Natural killer cell (primary cell): ENCODE results near the gene GRHPR. TPM values are rescaled to one million over a fixed set of nuclear protein-coding genes. Genes with fewer than 3 reads are reported as not detected.

Experiments used
- ATAC-seq, 3 donors: fragments of 150-1000 bp in 2 of 3; fragments of 200-7000 bp in 1 of 3; cut with Tn5 transposase; 1 replicate in 1 of 3; 2 replicates in 2 of 3; pipeline ENCODE4 v1.10.0; 2021; ENCODE audit warnings: mild to moderate bottlenecking in 2 of 3, moderate library complexity in 2 of 3
- DNase-seq, 2 donors: peaks; one replicate each; pipeline versions ENCODE4 v3.0.0 to v3.0.0-alpha.2; 2013 to 2021; ENCODE audit warnings: mixed read lengths in 1 of 2
- H3K27ac ChIP-seq: one replicate; pipeline ENCODE4 v1.5.1; 2013; ENCODE audit warnings: mild to moderate bottlenecking, low read length
- H3K27me3 ChIP-seq: one replicate; pipeline ENCODE4 v1.6.1; 2013; ENCODE audit warnings: low read length; ENCODE audit not compliant: control insufficient read depth, insufficient read depth
- H3K36me3 ChIP-seq: one replicate; pipeline ENCODE4 v1.6.1; 2013; ENCODE audit warnings: low read length; ENCODE audit not compliant: control insufficient read depth, insufficient read depth
- H3K4me1 ChIP-seq: one replicate; pipeline ENCODE4 v1.6.1; 2013; ENCODE audit warnings: low read length; ENCODE audit not compliant: control insufficient read depth, insufficient read depth
- H3K4me3 ChIP-seq: one replicate; pipeline ENCODE4 v1.5.1; 2013; ENCODE audit warnings: low read length
- H3K9me3 ChIP-seq: one replicate; pipeline ENCODE4 v1.6.1; 2013; ENCODE audit warnings: low read length; ENCODE audit not compliant: control insufficient read depth, insufficient read depth
- H3K27ac Mint-ChIP-seq, 2 donors: one replicate each; pipeline ENCODE4 v1.8.0; 2022; ENCODE audit warnings: mild to moderate bottlenecking in 2 of 2, mixed read lengths in 2 of 2, moderate library complexity in 1 of 2
- H3K27me3 Mint-ChIP-seq, 2 donors: one replicate each; pipeline ENCODE4 v1.8.0; 2022; ENCODE audit warnings: low read depth in 2 of 2, mixed read lengths in 2 of 2
- H3K36me3 Mint-ChIP-seq: one replicate; pipeline ENCODE4 v1.8.0; 2022; ENCODE audit warnings: mixed read lengths
- H3K4me1 Mint-ChIP-seq, 2 donors: one replicate each; pipeline ENCODE4 v1.8.0; 2022; ENCODE audit warnings: mixed read lengths in 2 of 2
- H3K4me3 Mint-ChIP-seq: one replicate; pipeline ENCODE4 v1.8.0; 2022; ENCODE audit warnings: mild to moderate bottlenecking, moderate library complexity, mixed read lengths
- H3K9me3 Mint-ChIP-seq, 2 donors: one replicate each; pipeline ENCODE4 v1.8.0; 2022; ENCODE audit warnings: mixed read lengths in 2 of 2
- CTCF ChIP-seq: fragments of 200-600 bp; IDR thresholded peaks from one replicate; pipeline ENCODE4 v1.8.0; 2022; ENCODE audit warnings: antibody characterized with exemption
- WGBS: methylation state at CpG from one replicate; pipeline ENCODE4 v1.1.7; 2013; ENCODE audit warnings: missing lambda C conversion rate; ENCODE audit not compliant: insufficient coverage; 5-methylcytosine and 5-hydroxymethylcytosine counted together
- intact Hi-C: fragments of 100-400 bp; cut with micrococcal nuclease; formaldehyde crosslinking; loops from one replicate; pipeline ENCODE4 v1.14.2; 2022
- total RNA-seq, 4 donors: library from RNA; stranded (reverse); fragments of 120-200 nt in 1 of 4; gene quantifications; one replicate each; pipeline versions ENCODE4 v1.2.3 to v1.2.4, GENCODE V29; 2013 to 2022

GRHPR gene
- total RNA-seq, 3 donors from 2014 or later (not counting 1 experiment from before 2014, with no cell fraction given), result 38.1 to 55.6 (median 41.1) TPM

GRCh38 chr9:37412431-37413151 is 9.9 kb upstream of the GRHPR start:
- DNase-seq (no peak), ATAC-seq (no peak)
- Histone ChIP-seq H3K4me3 (no peak overlapping the region), H3K27ac (no peak overlapping the region), H3K27me3 (no peaks in the 10 kb centered on the region), H3K4me1 (peaks cover 27% of the 10 kb centered on the region), H3K9me3 (no peaks in the 10 kb centered on the region), H3K36me3 (no peaks in the 10 kb centered on the region)
- peaks cover 6 to 7% of the 10 kb centered on the region in 2 donors for H3K27me3 Mint-ChIP-seq
- no peak for TF ChIP-seq CTCF
- no peaks in the 10 kb centered on the region for H3K36me3 Mint-ChIP-seq
- peaks cover 7% of the 10 kb centered on the region in 2 donors for H3K4me1 Mint-ChIP-seq
- no peak overlapping the region for H3K27ac Mint-ChIP-seq
- WGBS, result 95% methylated on average over 17 of the region's 17 CpGs
- no peak overlapping the region for H3K4me3 Mint-ChIP-seq
- no peaks in the 10 kb centered on the region for H3K9me3 Mint-ChIP-seq
- intact Hi-C loops, result loop anchor here (10.0 kb wide), 1 partner anchor 92 kb away; no protein-coding TSS in a partner anchor

GRCh38 chr9:37413311-37413710 is 9.2 kb upstream of the GRHPR start:
- TF ChIP-seq CTCF, result no peak

GRCh38 chr9:37414503-37414943 is 8.0 kb upstream of the GRHPR start:
- Mint-ChIP-seq H3K36me3 (no peaks in the 10 kb centered on the region), H3K4me1 (peaks cover 7% of the 10 kb centered on the region in 2 donors), H3K9me3 (no peaks in the 10 kb centered on the region), H3K27me3 (peaks cover 6 to 7% of the 10 kb centered on the region in 2 donors), H3K4me3 (no peak overlapping the region), H3K27ac (peak overlapping the region in 1 of 2 donors; percentile 74)
- ATAC-seq (no peak), DNase-seq (no peak)
- no peak for TF ChIP-seq CTCF
- Histone ChIP-seq H3K36me3 (no peaks in the 10 kb centered on the region), H3K27ac (no peak overlapping the region), H3K27me3 (no peaks in the 10 kb centered on the region), H3K4me3 (no peak overlapping the region), H3K9me3 (no peaks in the 10 kb centered on the region), H3K4me1 (peaks cover 18% of the 10 kb centered on the region)
- intact Hi-C loops, result loop anchor here (10.0 kb wide), 1 partner anchor 90 kb away; no protein-coding TSS in a partner anchor
- WGBS, result 85% methylated on average over 10 of the region's 10 CpGs

More at GRCh38 chr9:37413311-37413710, 9.2 kb upstream of the GRHPR start:
- H3K27ac ChIP-seq, result no peak overlapping the region
- H3K4me3 ChIP-seq, result no peak overlapping the region
- no peak overlapping the region for H3K27ac Mint-ChIP-seq
- DNase-seq, result no peak
- no peak for ATAC-seq
- H3K4me1 Mint-ChIP-seq, result peaks cover 7% of the 10 kb centered on the region in 2 donors
- peaks cover 6 to 7% of the 10 kb centered on the region in 2 donors for H3K27me3 Mint-ChIP-seq
- no peaks in the 10 kb centered on the region for H3K36me3 Mint-ChIP-seq
- no peaks in the 10 kb centered on the region for H3K9me3 ChIP-seq
- no peaks in the 10 kb centered on the region for H3K36me3 ChIP-seq
- H3K4me3 Mint-ChIP-seq, result no peak overlapping the region
- peaks cover 27% of the 10 kb centered on the region for H3K4me1 ChIP-seq
- intact Hi-C loops, result loop anchor here (10.0 kb wide), 1 partner anchor 91 kb away; no protein-coding TSS in a partner anchor
- H3K9me3 Mint-ChIP-seq, result no peaks in the 10 kb centered on the region
- 92% methylated on average over 4 of the region's 4 CpGs for WGBS
- no peaks in the 10 kb centered on the region for H3K27me3 ChIP-seq
